Panc1 (cell line): Measurements from ENCODE around the gene CARF.

Experiments
- CTCF ChIP-seq: fragments of 450-650 bp; IDR thresholded peaks from 2 replicates; pipeline ENCODE4 v1.5.1; 2017; ENCODE audit warnings: mild to moderate bottlenecking
- POLR2AphosphoS5 ChIP-seq: IDR thresholded peaks from 2 replicates; pipeline ENCODE4 v1.6.1; 2012; ENCODE audit warnings: mild to moderate bottlenecking, low read depth, low read length, moderate library complexity
- REST ChIP-seq, 2 experiments: IDR thresholded peaks; 2 replicates each; pipeline ENCODE4 v1.6.1; 2011 to 2012; ENCODE audit warnings: low read depth in 2 of 2, control low read depth in 1 of 2, low read length in 1 of 2, mild to moderate bottlenecking in 1 of 2, moderate library complexity in 1 of 2; ENCODE audit not compliant: insufficient read depth in 1 of 2
- SIN3A ChIP-seq: IDR thresholded peaks from 2 replicates; pipeline ENCODE4 v1.6.1; 2012; ENCODE audit warnings: low read depth, mild to moderate bottlenecking, low read length, moderate library complexity, borderline replicate concordance; ENCODE audit not compliant: insufficient read depth

- no peak for TF ChIP-seq CTCF
- no peak for TF ChIP-seq REST (IDR thresholded peaks at IDR 0.05; ENCODE audit: insufficient read depth in 1 of 2, low read depth in 2 of 2, low read length in 1 of 2)
- no peak for TF ChIP-seq POLR2AphosphoS5
- no peak for TF ChIP-seq SIN3A
These were observed 2.5 kb upstream of the CARF start for GRCh38 chr2:202909394-202910192.
